ENCODE data around the gene RABIF.

Gene RABIF

DNA sequence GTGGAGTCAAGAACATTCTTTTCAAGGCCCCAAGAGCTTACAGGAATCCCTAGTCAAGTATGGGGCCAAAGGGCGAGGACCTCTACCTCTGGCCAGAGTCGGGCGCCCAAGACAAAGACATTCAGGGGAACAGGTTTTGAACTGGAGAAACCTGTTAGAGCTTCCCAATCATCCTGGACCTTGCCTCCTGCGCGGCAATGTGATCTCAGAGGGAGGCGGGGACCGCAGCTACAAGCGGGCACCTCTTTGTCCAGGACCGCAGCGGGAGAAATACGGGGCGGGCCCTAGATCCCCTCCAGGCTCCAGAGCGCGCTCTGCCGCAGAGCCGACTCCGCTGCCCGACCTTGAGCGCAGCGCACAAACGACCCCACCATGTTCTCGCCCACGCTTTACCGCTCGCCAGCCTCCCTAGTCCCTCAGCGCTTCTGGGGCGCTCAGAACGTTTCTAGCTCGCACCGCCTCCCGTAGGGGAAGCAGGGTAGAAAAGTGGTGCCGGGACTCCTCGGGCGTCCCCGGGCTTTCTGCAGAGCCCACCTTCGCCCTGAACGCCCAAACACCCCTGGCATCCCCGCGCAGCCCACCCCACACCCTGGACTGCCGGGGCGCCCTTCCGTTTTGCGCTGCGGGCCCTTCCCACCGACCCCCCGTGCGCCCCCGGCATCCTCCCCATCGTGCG lies 28.1 kb downstream of the RABIF start:
- in situ Hi-C loops (cut with MboI; ENCODE audit: low sequenced_read_pairs, unreplicated experiment): no loop called here
- TF ChIP-seq, protein P1, sequence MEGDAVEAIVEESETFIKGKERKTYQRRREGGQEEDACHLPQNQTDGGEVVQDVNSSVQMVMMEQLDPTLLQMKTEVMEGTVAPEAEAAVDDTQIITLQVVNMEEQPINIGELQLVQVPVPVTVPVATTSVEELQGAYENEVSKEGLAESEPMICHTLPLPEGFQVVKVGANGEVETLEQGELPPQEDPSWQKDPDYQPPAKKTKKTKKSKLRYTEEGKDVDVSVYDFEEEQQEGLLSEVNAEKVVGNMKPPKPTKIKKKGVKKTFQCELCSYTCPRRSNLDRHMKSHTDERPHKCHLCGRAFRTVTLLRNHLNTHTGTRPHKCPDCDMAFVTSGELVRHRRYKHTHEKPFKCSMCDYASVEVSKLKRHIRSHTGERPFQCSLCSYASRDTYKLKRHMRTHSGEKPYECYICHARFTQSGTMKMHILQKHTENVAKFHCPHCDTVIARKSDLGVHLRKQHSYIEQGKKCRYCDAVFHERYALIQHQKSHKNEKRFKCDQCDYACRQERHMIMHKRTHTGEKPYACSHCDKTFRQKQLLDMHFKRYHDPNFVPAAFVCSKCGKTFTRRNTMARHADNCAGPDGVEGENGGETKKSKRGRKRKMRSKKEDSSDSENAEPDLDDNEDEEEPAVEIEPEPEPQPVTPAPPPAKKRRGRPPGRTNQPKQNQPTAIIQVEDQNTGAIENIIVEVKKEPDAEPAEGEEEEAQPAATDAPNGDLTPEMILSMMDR (IDR thresholded peaks at IDR 0.05; ENCODE audit: borderline replicate concordance, control extremely low read depth, extremely low read depth, insufficient read depth, missing control alignments): no peak
- peak; percentile 64 for DNase-seq (ENCODE audit: low spot score)

DNA sequence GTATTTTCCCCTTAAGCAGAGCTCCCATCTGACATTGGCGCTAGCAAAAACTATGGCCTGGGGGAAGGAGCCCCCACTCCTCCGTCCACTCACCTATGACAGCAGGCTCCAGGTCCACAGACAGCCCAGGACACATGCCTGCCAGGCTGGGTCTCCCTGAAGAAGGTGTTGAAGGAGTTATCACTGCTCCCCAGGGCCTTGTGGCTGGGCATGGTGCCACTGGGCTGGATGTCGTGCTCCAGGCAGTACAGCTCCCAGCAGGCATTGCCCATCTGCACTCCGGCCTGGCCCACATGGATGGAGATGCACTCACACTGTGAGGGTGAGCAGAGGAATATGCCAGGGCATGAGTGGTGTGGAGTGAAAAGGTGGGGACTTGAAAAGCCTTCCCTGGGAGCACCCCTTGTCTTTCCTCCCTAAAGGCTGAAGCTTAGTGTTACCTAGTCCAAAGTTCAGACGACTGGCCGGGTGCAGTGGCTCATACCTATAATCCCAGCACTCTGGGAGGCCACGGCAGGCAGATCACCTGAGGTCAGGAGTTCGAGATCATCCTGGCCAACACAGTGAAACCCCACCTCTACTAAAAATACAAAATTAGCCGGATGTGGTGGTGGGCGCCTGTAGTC lies 30.0 kb downstream of the RABIF start:
- TF ChIP-seq, protein P1 (IDR thresholded peaks at IDR 0.05; ENCODE audit: borderline replicate concordance, control extremely low read depth, extremely low read depth, insufficient read depth, missing control alignments): no peak
- no peak for DNase-seq (ENCODE audit: low spot score)
- in situ Hi-C loops (cut with MboI; ENCODE audit: low sequenced_read_pairs, unreplicated experiment): no loop called here

DNA sequence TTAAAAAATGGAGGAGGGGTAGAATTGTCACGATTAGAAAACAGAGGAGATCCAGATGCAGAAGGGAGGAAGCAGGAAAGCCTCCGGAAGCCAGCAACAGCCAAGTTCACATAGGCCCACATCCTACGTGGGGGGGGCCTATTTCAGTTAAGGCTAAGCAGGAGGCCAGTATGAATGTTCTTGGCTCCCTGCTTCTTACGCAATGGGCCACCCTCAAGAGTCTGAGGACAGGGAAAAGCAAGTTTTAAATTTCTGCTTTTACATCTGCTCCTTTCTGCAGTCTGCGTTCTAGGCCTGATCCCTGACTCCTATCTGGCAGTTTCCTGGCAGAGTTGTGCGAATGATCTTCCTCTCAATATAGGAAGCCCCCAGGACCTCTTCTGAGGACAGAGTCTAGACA lies 30.6 kb downstream of the RABIF start:
- in situ Hi-C loops (cut with MboI; ENCODE audit: low sequenced_read_pairs, unreplicated experiment): no loop called here

DNA sequence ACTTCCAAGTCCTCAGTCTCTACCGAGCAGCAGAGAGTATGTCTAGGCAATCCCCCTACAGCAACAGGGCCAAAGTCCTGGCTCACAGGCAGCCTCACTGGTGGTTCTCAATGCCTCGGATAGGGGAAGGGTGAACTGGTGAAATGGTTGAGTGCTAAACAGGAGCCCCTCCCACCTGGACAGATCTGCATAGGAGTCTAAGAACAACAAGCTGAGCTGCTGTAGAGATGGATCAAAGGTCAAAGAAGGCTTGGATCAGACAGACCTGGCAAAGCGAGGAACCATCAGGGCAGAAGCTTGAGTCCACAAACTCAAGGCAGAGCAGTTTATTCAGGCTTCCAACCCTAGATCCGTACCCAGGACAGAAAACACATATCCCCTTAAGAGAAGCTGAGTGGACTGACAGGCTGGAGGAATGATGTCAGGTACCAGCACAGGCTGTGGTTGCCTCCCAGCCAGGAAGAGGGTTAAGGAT lies 31.8 kb downstream of the RABIF start:
- TF ChIP-seq, protein P1 (IDR thresholded peaks at IDR 0.05; ENCODE audit: borderline replicate concordance, control extremely low read depth, extremely low read depth, insufficient read depth, missing control alignments): no peak
- in situ Hi-C loops (cut with MboI; ENCODE audit: low sequenced_read_pairs, unreplicated experiment): no loop called here
- no peak for DNase-seq (ENCODE audit: low spot score)

More for the DNA sequence above, 30.6 kb downstream of the RABIF start:
- no peak for DNase-seq (ENCODE audit: low spot score)
- TF ChIP-seq, protein P1 (IDR thresholded peaks at IDR 0.05; ENCODE audit: borderline replicate concordance, control extremely low read depth, extremely low read depth, insufficient read depth, missing control alignments): no peak

DNA sequence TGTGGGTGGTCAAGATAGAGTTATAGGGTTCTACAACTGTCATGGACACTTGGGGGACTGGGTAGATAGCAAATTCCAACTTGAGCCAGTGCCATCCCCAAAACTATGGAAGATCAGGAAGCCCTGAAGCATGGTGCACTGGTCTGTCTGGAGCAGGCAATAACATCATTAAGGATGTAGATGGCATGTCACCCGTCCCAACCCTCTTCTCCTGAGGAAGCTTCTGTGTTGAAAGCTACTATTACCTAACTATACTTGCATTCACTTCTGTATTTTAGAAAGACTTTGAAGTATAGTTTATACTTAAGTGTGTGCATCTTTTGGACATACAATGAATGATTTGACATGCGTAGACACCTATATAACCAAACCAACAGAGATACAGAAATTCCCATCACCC lies 32.9 kb downstream of the RABIF start:
- TF ChIP-seq, protein P1 (IDR thresholded peaks at IDR 0.05; ENCODE audit: borderline replicate concordance, control extremely low read depth, extremely low read depth, insufficient read depth, missing control alignments): no peak
- DNase-seq (ENCODE audit: low spot score): no peak
- in situ Hi-C loops (cut with MboI; ENCODE audit: low sequenced_read_pairs, unreplicated experiment): no loop called here

DNA sequence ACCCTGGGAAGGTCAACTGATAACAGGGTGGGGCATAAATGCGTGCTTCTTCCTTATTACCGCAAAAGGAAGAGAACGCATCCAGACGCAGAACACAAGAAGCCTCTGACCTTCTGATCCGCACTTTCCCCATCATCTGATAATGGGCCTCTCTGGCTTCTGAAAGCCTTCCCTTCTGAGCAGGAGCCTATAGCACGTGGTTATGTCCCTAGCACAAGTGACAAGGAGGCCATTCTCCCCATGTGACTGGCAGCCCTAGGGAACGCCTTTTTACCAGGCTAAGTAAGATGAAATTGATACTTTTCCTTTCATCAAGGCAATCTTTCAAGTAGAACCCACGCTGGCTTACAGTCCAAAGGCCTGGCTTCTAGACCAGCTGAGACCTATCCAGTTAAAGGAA lies 34.2 kb downstream of the RABIF start:
- DNase-seq (ENCODE audit: low spot score): no peak
- TF ChIP-seq, protein P1 (IDR thresholded peaks at IDR 0.05; ENCODE audit: borderline replicate concordance, control extremely low read depth, extremely low read depth, insufficient read depth, missing control alignments): no peak
- in situ Hi-C loops (cut with MboI; ENCODE audit: low sequenced_read_pairs, unreplicated experiment): no loop called here
